ENCODE measurements around the gene CYGB. TPM values are rescaled to one million over a fixed set of nuclear protein-coding genes. Genes with fewer than 3 reads are reported as not detected.

The CYGB gene
- total and polyA plus RNA-seq, 9 of the 15 experiments (the other 6 are each of a cell fraction or from before 2014, with no cell fraction given) = 0.08 to 0.95 (median 0.18) TPM; not detected in 5

- TF ChIP-seq ZZZ3 (IDR thresholded peaks at IDR 0.05) (no peak), KDM2B (CRISPR knock-in tag; IDR thresholded peaks at IDR 0.05) (no peak), MCM7 (IDR thresholded peaks at IDR 0.05) (no peak), HSF4 (CRISPR knock-in tag; IDR thresholded peaks at IDR 0.05; ENCODE audit: borderline replicate concordance) (no peak), CREM (IDR thresholded peaks at IDR 0.05; ENCODE audit: low read depth) (0 out of 2 replicates have a peak, but pooled peaks have one; percentile 20), MTA3 (IDR thresholded peaks at IDR 0.05; ENCODE audit: borderline replicate concordance) (no peak; the same call in 1 of the 2 replicates), TCF3 (CRISPR knock-in tag; IDR thresholded peaks at IDR 0.05) (0 out of 2 replicates have a peak, but pooled peaks have one; percentile 17), ZNF395 (CRISPR knock-in tag; IDR thresholded peaks at IDR 0.05) (peak; percentile 79; the same call in 1 of the 2 replicates), HNRNPK (IDR thresholded peaks at IDR 0.05; ENCODE audit: low read depth, low read length, poor library complexity, severe bottlenecking) (no peak), HBP1 (CRISPR knock-in tag; IDR thresholded peaks at IDR 0.05) (no peak), HDAC3 (IDR thresholded peaks at IDR 0.05; ENCODE audit: borderline replicate concordance, partially characterized antibody) (no peak), ZBED1 (IDR thresholded peaks at IDR 0.05) (0 out of 2 replicates have a peak, but pooled peaks have one; percentile 17), SFPQ (IDR thresholded peaks at IDR 0.05; ENCODE audit: low read depth, low read length) (no peak), JUNB (CRISPR knock-in tag; conservative IDR thresholded peaks at IDR 0.05) (no peak), FOXM1 (IDR thresholded peaks at IDR 0.05; ENCODE audit: low read depth) (no peak), FOXM1 (CRISPR knock-in tag; IDR thresholded peaks at IDR 0.05; ENCODE audit: low read depth) (no peak), ZNF436 (CRISPR knock-in tag; IDR thresholded peaks at IDR 0.05) (no peak)
Observed at GRCh38 chr17:76529224-76530094, 8.1 kb downstream of the CYGB start (continued).

Measured in K562 (cell line).